HG03575 (cell line): ENCODE results near the gene DCTPP1.
"Not testable (repeated sequence)": the region's sequence is repeated elsewhere in the genome, so short reads cannot be mapped to it uniquely, and the experiment has no call there.

Source experiments
- ATAC-seq: cut with Tn5 transposase; IDR thresholded peaks from one replicate; pipeline ENCODE4 v1.9.1; 2021; ENCODE audit not compliant: unreplicated experiment, insufficient number of reproducible peaks, low FRiP score; ENCODE audit errors: extremely low read depth

The DCTPP1 gene

DNA sequence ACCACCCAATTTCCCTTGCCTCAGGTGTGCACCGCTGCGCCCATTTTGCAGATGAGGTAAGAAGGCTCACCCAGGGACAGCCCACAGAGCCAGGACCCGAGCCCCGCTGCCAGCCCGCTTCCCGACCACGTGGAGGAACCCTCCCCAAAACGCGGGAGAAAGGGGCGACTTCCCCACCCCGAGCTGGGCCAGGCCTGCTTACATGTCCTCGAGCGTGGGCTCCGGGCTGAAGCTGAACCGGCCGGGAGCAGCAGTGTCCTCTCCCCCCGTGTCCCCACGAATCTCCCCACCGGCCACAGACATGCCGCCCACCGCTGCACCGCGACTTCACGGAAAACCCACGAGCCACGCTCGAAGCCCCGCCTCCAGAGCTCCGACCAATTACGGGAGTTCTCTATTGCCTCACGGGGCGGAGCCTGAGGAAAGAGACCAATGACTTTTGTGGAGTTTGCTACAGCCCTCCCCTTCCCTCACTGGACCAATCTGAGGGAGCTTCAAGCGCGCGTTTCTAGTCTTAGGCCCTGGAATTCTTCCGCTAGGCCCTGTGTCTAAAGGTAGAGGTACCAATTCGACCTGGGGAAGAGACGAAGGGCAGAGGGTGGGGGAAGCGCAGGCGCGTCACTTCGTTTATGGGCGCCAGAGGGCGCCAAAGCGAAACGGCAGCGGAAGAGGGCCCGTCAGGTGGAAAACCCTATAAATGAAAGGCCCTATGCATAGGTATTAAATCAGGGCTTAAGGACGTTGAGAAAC is at the start of gene DCTPP1:
TSS of gene DCTPP1 (minus strand) at position 353 of the 750 bp plus-strand sequence. CDS start at position 303, 50 bp downstream.
- peak; percentile 75 for ATAC-seq

DNA sequence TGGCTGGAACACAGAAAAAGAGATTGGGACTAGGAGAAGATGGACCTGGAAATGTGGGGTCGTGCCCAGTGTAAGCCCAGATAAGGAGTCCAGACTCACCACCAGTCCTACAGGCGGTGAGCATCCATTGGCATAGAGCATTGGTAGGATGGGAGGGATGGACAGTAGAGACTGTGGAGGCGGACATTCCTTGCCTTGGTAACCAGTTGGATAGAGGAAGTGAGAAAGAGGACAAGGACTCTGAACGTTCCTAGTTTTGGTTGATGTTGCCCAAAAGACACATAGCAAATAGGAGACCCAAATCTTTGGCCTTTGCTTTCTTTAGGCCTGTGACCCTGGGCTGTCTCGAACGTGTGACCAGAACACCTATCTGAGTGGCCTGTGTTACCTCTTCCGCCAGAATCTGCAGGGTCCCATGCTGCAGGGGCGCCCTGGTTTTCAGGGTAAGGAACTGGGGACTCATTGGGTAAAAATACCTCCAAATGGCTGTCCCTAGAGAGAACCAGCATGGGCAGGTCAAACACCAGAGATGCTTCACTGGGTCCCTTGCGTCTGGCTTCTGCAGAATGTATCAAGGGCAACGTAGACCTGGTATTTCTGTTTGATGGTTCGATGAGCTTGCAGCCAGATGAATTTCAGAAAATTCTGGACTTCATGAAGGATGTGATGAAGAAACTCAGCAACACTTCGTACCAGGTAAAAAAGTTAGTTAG is 49.1 kb upstream of the DCTPP1 start:
- no peak for ATAC-seq

DNA sequence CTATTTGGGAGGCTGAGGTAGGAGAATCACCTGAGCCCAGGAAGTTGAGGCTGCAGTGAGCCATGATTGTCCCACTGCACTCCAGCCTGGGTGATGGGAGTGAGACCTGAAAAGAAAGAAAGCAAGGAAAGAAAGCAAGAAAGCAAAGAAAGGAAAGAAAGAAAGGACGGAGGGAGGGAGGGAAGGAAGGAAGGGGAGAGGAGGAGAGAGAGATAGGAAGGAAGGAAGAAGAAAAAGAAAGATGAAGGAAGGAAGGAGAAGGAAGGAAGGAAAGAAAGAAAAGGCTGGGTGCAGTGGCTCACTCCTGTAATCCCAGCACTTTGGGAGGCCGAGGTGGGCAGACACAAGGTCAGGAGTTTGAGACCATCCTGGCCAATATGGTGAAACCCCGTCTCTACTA is 47.9 kb upstream of the DCTPP1 start:
- ATAC-seq = not testable (repeated sequence)

DNA sequence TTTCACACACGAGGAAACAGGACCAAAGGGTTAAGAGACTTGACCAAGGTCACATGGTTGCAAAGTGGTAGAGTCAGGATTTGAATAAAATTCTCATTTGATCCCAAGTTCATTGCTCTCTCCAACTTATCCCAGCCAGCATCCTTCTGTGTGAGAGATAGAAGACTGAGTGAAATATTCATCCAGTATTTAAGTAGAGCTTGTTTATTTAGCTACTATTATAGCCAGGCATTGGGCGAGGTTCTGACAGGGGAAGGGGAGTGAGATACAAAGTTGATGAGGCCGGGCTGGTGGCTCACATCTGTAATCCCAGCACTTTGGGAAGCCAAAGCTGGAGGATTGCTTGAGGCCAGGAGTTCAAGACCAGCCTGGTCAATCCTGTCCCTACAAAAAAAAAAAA is 47.2 kb upstream of the DCTPP1 start:
- no peak for ATAC-seq

DNA sequence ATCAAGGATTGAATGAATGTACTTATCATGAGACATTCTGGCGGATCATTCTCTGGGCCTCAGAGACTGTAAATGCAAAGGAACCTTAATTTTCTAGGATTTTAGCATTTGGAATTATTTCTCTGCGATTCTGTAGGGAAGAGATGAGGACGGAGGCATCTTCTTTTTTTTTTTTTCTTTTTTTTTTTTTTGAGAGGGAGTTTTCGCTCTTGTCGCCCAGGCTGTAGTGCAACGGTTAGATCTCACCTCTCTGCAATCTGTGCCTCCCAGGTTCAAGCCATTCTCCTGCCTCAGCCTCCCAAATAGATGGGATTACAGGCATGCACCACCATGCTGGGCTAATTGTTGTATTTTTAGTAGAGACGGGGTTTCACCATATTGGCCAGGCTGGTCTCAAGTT is 44.9 kb upstream of the DCTPP1 start:
- ATAC-seq = no peak

DNA sequence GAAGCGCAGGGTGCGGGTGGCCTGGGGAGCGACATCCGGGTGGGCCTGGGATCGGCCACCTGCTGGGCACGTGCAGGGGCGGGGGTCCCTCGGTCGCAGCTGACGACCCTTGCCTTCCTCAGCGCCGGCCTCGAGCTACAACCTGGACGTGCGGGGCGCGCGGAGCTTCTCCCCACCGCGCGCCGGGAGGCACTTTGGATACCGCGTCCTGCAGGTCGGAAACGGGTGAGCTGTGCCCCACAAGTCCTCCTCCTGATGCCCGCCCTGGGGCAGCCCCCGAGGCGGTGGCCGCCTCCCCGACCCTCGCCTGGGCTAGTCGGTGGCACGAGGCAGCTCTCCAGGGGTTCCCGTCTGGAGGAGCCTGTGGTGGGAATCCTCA is 44.2 kb upstream of the DCTPP1 start:
- ATAC-seq = no peak

DNA sequence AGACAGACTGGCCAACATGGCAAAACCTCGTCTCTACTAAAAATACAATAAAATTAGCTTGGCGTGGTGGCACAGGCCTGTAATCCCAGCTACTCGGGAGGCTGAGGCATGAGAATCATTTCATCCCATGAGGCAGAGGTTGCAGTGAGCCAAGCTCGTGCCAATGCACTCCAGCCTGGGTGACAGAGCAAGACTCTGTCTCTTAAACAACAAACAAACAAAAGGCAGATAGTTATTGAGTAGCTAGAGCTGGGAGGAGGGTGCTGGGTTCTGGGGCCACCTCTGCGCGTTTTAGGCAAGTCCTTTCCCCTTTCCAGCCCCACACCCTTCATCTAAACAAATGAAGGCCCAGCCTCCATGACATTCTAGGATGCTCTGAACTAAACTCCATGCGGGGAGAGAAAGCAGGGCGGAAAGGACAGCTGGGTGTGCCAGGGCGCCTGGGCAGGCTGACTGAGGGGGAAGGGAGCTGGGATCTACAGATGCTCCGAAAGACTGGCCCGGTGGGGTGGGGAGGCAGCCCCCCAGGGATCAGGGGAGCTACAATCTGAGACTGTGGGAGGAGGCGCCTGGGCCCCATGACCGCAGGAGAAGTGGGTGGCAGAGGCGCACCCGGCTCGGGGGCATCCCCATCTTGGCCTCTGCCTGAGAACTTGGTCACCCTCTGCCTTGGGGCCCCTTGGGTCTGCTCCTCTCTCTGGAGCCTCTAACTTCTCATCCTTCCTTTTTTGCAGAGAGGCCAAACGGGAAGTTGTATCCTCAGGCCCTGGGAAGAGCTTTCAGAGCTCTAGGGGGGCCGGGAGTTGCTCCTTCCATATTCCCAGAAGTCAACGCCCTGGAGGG is 43.6 kb upstream of the DCTPP1 start:
- ATAC-seq = no peak

DNA sequence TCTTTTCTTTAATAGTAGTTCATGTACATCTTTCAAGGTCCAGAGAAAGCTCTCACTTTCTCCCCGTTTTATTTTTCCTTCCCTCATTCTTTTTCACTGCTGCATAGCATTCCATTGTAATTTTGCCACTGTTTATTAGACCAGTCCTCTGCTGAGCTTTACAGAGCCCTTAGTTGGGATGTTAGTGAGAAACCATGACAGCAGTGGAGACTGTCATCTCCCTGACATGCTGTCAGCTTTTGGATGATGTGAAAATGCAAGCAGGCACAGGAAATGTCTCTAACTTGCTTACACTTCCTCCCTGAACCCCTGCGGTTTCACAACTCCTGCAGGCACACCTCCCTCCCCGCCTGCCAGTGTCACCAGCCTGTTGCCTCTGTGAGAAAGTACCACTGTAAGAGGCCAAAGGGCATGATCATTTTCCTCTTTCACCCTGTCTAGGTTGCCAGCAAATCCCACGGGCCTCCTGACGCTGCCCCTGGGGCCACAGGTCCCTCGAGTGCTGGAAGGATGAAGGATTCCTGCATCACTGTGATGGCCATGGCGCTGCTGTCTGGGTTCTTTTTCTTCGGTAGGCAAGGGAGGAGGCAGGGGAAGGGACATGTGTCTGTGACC is 42.6 kb upstream of the DCTPP1 start, which contains the start of gene ITGAL:
TSS of gene ITGAL (plus strand) at position 415 of the 615 bp plus-strand sequence. CDS start at position 511, 96 bp downstream.
- ATAC-seq = no peak

DNA sequence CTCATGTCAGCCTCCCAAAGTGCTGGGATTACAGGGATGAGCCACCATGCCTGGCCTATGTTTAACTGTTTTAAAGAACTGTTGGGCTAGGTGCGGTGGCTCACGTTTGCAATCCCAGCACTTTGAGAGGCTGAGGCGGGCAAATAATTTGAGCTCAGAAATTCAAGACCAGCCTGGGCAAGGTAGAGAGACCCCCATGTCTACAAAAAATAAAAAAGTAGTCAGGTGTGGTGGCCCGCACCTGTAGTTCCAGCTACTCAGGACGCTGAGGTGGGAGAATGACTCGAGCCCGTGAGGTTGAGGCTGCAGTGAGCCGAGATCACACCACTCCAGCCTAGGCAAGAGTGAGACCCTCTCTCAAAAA is 40.8 kb upstream of the DCTPP1 start:
- no peak for ATAC-seq

DNA sequence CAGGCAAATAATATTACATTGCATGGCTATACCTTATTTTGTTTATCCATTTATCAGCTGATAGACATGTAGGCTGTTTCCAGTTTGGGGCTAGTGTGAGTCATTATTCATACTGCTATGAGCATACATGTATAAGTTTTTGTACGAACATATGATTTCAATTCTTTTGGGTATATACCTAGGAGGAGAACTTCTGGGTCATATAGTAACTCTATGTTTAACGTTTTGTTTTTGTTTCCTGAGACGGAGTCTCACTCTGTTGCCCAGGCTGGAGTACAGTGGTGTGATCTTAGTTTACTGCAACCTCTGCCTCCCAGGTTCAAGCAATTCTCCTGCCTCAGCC is 40.3 kb upstream of the DCTPP1 start:
- ATAC-seq = no peak

DNA sequence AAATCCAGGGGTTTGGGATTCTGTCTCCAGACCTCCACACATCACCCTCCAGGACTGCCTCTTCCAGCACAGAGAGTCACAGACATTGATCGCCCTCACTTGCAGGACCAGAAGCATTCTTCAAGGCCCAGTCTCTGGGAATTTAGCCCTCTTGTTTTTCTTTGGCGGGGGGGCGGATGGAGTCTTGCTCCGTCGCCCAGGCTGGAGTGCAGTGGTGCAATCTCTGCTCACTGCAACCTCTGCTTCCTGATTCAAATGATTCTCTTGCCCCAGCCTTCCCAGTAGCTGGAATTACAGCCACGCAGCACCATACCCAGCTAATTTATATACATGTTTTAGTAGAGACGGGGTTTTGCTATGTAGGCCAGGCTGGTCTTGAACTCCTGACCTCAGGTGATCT is 34.2 kb upstream of the DCTPP1 start:
- ATAC-seq = no peak

DNA sequence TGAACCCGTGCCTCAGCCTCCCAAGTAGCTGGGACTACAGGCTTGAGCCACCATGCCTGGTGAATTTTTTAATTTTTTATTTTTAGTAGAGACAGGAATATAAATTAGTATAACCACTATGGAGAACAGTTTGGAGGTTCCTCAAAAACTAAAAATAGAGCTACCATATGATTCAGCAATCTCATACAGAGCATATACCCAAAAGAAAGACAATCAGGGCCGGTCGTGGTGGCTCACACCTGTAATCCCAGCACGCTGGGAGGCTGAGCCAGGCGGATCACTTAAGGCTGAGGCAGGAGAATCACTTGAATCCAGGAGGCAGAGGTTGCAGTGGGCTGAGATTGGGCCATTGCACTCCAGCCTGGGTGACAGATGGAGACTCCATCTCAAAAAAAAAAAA is 31.6 kb upstream of the DCTPP1 start:
- ATAC-seq = not testable (repeated sequence)

DNA sequence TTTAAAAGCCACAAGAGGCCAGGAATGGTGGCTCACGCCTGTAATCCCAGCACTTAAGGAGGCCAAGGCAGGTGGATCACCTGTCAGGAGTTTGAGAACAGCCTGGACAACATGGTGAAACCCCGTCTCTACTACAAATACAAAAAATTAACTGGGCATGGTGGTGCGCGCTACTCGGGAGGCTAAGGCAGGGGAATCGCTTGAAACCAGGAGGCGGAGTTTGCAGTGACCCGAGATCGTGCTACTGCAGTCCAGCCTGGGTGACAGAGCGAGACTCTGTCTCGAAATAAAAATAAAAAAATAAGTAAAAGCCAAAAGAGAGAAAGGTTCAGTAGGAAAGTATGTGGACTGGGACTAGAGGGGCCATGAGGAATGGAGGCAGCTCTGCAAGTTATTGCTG is 29.6 kb upstream of the DCTPP1 start:
- no peak for ATAC-seq

DNA sequence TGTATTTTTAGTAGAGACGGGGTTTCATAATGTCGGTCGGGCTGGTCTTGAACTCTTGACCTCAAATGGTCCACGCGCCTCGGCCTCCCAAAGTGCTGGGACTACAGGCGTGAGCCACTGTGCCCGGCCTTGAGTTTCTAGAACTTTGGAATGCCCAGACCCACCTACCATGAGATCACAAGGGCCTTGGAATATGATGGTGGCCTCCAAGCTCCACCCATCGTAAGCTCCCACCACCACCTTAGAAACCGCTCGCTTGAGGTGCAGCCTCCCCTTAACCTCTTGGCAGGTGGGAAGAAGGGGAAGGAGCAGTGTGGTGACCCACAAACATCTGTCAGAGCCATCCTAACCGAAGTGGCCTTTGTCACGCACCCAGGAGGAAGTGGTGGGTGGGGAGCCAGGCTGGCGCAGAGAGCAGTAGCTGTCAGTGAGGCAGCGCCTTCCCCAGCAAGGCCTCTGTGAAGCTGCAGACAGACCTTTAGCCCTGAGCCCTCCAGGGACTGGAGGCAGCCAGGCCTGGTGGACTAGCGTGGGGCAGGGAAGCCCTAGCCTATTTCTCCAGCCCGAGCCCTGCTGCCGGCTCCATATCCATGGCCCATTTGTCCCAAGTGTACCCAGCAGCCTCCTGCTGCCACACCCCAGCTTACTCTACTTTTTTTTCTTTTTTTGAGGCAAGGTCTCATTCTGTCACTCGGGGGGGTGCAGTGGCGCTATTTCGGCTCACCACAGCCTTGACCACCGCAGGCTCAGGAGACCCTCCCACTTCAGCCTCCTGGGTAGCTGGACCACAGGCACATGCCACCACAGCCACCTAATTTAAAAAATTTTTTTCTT is 28.9 kb upstream of the DCTPP1 start:
- ATAC-seq = peak; percentile 56

DNA sequence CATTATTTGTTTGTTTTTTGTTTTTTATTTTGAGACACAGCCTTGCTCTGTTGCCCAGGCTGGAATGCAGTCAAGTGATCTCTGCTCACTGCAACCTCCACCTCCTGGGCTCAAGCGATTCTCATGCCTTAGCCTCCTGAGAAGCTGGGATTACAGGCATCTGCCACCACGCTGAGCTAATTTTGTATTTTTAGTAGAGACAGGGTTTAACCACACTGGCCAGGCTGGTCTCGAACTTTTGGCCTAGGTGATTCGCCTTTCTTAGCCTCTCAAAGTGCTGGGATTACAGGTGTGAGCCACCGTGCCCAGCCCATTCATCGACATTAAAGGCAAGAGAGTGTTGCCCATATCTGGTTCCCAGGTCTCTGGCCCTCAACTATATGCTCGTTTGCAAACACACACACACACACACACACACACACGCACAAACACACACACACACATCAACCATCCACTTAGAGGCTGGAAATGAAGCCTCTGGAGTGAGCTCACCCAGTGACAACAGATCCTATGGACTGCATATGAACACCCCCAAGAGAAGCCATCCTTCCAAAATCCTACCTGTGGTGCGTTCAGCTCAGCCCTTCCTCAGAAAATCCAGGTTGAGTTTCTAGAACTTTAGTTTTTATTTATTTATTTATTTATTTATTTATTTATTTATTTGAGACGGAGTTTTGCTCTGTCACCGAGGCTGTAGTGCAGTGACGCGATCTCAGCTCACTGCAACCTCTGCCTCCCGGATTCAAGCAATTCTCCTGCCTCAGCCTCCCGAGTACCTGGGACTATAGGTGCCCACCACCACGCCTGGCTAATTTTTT is 28.1 kb upstream of the DCTPP1 start:
- ATAC-seq = no peak

DNA sequence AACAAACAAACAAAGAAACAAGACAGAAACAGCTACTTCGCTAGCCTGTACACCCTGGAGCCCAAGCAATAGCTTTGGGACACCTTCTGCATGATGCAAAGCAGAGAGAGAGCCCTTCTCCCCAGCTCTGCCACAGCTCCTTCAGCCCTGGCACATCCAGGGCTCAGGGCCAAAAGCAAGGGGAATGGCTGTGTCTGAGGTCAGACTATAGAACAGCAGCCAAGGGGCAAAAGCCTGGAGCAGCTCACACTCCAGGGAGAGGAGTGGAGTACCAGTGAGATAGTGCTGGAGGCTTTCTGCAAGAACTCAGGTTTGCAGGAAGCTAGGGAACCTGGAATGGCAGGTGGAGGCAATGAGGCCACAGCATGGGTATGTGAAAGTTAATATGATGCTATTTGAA is 27.4 kb upstream of the DCTPP1 start:
- ATAC-seq = no peak

DNA sequence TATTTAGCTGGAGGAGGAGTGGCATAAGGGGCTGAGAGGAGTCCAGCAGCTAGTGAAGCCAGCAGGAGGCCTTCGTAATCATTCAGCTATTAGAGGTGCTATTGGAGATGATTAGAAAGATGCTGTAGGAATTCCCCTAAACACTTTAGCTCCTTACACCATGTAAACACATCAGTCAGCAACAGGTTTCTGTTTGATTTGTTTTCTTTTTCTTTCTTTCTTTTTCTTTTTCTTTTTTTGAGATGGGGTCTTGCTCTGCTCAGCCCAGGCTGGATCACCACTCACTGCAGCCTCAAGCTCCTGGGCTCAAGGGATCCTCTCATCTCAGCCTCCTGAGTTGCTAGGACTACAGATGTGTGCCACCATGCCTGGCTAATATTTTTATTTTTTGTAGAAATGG is 26.5 kb upstream of the DCTPP1 start:
- ATAC-seq = no peak
